ENCODE results near the gene KIRREL3. TPM values are rescaled to one million over a fixed set of nuclear protein-coding genes. Genes with fewer than 3 reads are reported as not detected.

KIRREL3 gene
- total RNA-seq, 4 donors from 2014 or later: 0.19 TPM; not detected in 3

GRCh38 chr11:126438272-126438671, 562.3 kb downstream of the KIRREL3 start:
- Histone ChIP-seq H3K27ac (no peak overlapping the region), H3K4me1 (peaks cover 0 to 32% (median 0%) of the 10 kb centered on the region in 3 donors), H3K27me3 (peaks cover 0 to 30% (median 0%) of the 10 kb centered on the region in 4 donors), H3K9me3 (no peaks in the 10 kb centered on the region), H3K4me3 (no peak overlapping the region), H3K36me3 (no peaks in the 10 kb centered on the region)
- no peak for TF ChIP-seq POLR2A (IDR thresholded peaks at IDR 0.05)
- TF ChIP-seq, protein P1, sequence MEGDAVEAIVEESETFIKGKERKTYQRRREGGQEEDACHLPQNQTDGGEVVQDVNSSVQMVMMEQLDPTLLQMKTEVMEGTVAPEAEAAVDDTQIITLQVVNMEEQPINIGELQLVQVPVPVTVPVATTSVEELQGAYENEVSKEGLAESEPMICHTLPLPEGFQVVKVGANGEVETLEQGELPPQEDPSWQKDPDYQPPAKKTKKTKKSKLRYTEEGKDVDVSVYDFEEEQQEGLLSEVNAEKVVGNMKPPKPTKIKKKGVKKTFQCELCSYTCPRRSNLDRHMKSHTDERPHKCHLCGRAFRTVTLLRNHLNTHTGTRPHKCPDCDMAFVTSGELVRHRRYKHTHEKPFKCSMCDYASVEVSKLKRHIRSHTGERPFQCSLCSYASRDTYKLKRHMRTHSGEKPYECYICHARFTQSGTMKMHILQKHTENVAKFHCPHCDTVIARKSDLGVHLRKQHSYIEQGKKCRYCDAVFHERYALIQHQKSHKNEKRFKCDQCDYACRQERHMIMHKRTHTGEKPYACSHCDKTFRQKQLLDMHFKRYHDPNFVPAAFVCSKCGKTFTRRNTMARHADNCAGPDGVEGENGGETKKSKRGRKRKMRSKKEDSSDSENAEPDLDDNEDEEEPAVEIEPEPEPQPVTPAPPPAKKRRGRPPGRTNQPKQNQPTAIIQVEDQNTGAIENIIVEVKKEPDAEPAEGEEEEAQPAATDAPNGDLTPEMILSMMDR (IDR thresholded peaks at IDR 0.05): no peak
- WGBS, 2 donors: 33 to 47% methylated on average over 2 of the region's 9 CpGs
- intact Hi-C loops (cut with DNase I): no loop called here
- DNase-seq: no peak

DNA sequence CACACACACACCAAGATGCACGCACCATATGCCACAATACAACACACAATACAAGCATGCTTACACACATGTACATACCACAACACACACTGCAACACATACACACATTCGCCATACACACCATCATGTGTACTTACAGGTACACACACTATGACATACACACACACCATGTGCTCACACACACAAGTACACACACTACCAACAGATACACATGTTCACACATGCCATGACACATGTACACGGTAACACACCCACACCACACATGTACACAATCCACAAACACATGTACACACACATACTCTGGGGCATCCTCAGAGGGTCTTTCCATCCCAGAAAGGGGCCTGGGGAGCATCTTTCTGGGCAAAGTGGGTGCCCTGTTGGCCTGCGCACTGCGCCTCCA, 562.8 kb downstream of the KIRREL3 start:
- peaks cover 0 to 38% (median 0%) of the 10 kb centered on the region in 3 donors for H3K4me1 ChIP-seq
- intact Hi-C loops (cut with DNase I): no loop called here
- H3K9me3 ChIP-seq: no peaks in the 10 kb centered on the region
- no peak overlapping the region for H3K27ac ChIP-seq
- no peak for DNase-seq
- H3K4me3 ChIP-seq: no peak overlapping the region
- H3K27me3 ChIP-seq: peaks cover 0 to 24% (median 0%) of the 10 kb centered on the region in 4 donors
- WGBS, 2 donors: 95 to 96% methylated on average over 3 to 5 of the region's 5 CpGs
- TF ChIP-seq POLR2A (IDR thresholded peaks at IDR 0.05): no peak
- TF ChIP-seq, protein P1 (IDR thresholded peaks at IDR 0.05): no peak
- no peaks in the 10 kb centered on the region for H3K36me3 ChIP-seq

DNA sequence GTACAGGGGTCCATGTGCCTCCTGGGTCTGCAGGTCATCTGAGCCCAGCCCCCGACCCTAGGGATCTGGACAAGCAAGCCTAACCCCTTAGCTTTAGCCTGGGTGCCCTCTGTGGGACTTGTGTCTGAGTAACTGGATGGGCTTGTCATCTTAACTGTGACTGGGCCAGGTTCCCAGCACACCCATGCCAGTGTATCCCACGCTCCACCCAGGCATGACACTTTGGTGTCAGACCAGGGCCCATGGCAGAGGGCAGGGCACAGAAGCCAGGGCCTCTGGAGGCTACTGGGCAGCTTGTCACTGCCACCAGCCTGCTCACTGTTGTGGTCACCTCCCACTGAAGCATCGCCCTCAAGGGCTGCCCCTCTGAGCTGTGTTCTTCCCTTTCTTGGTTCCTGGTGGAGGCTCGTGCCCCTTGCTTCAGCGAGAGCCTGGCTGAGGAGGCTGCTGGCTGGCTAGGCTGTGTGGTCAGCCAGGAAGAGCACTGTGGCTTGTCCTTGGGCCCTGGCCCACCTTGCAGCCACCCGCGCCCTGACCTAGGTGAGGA, 564.3 kb downstream of the KIRREL3 start:
- WGBS, 2 donors: 67% methylated on average over 3 of the region's 7 CpGs; no CpG with 5 or more reads in 1 of the 2 donors

DNA sequence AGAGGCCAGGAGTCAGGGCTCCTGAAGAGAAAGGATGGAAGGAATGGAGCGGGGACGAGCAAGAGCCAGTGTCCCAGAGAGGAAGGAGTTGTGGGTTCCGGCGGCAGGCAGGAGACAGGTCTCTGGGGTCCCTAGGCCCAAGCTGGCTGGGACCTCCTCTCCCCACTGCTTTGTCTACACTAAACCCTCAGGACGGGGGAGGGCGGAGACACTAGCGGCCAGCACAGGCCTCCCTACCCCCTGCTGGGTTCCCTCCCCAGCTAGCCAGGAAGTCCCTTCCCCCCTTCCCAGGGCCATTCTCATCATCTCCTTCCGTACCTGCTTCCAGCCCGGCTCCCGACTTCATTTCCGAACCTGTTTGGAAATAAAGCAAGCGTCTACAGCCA, 565.6 kb downstream of the KIRREL3 start:
- Histone ChIP-seq H3K36me3 (no peaks in the 10 kb centered on the region), H3K4me3 (no peak overlapping the region), H3K27me3 (peaks cover 0 to 3% (median 0%) of the 10 kb centered on the region in 4 donors), H3K9me3 (no peaks in the 10 kb centered on the region), H3K27ac (no peak overlapping the region), H3K4me1 (peaks cover 0 to 48% (median 10%) of the 10 kb centered on the region in 3 donors)
- intact Hi-C loops (cut with DNase I): no loop called here
- no peak for DNase-seq
- 80 to 94% methylated on average over 7 to 9 of the region's 12 CpGs for WGBS, 2 donors
- no peak for TF ChIP-seq POLR2A (IDR thresholded peaks at IDR 0.05)
- TF ChIP-seq, protein P1 (IDR thresholded peaks at IDR 0.05): no peak

More for the DNA sequence above, 564.3 kb downstream of the KIRREL3 start:
- TF ChIP-seq, protein P1 (IDR thresholded peaks at IDR 0.05): no peak
- TF ChIP-seq POLR2A (IDR thresholded peaks at IDR 0.05): no peak
- peaks cover 0 to 52% (median 10%) of the 10 kb centered on the region in 3 donors for H3K4me1 ChIP-seq
- no peaks in the 10 kb centered on the region for H3K9me3 ChIP-seq
- no peaks in the 10 kb centered on the region for H3K36me3 ChIP-seq
- H3K27ac ChIP-seq: no peak overlapping the region
- peaks cover 0 to 12% (median 0%) of the 10 kb centered on the region in 4 donors for H3K27me3 ChIP-seq
- no peak for DNase-seq
- intact Hi-C loops (cut with DNase I): no loop called here
- no peak overlapping the region for H3K4me3 ChIP-seq

DNA sequence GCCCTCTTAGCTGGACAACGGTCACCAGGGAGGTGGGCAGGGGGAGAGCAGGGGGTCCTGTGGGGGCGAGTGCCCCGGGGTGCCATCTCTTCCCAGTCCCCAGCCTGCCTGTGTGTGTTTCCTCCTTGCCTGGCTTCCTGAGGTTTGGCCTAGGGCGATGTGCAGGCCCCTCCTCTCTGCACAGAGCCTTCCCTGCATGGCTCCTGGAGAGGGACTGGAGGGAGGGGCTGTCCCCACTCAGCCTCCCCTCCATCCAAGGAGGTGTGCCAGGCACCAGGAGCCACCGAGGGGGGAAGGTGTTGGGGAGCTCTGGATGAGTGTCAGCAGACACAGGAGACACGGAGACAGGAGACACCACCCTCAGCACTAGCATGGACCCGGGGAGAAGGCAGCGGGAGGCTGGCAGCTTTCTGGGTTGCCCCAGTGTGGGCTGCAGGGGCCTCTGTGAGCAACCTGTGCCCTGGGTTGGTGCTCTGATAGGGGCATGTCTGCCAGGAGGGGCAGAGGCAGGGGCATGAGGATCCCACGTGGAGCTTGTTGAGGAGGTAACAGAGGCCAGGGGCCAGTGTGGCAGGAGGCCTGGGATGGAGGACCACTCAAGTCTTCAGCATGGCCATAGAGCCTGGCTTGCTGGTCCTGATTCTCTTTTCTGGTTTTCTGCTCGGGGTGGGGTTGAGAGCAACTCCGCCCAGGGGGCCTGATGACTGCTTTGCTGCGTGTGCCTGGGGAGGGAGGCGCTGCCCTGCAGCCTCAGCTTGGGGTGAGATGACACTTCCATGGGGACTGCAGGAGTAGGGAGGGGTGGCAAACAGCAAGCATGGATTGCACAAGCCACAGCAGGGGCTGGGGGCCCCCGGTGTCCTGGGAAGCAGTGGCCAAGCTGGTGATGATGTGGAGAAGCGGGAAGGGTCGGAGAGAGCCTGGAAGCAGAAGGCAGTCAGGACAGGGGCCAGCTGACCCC, 566.3 kb downstream of the KIRREL3 start:
- peaks cover 0 to 48% (median 10%) of the 10 kb centered on the region in 3 donors for H3K4me1 ChIP-seq
- intact Hi-C loops (cut with DNase I): no loop called here
- no peak overlapping the region for H3K27ac ChIP-seq

More for the DNA sequence above, 566.3 kb downstream of the KIRREL3 start:
- Histone ChIP-seq H3K27me3 (no peaks in the 10 kb centered on the region), H3K9me3 (no peaks in the 10 kb centered on the region), H3K4me3 (no peak overlapping the region), H3K36me3 (no peaks in the 10 kb centered on the region)
- no peak for DNase-seq
- TF ChIP-seq POLR2A (IDR thresholded peaks at IDR 0.05): no peak
- TF ChIP-seq, protein P1 (IDR thresholded peaks at IDR 0.05): no peak
- WGBS, 2 donors: 76 to 88% methylated on average over 5 to 6 of the region's 16 CpGs

All from esophagus squamous epithelium (tissue), 5 donors.